NT2/D1 (cell line): Measurements from ENCODE around the gene XKR7.

ENCODE experiments used
- DNase-seq: peaks from one replicate; pipeline ENCODE4 v3.0.0-alpha.2; 2011; ENCODE audit warnings: low read depth, low spot score
- H3K27me3 ChIP-seq: 2 replicates; pipeline ENCODE4 v1.6.0; 2011; ENCODE audit warnings: mild to moderate bottlenecking; ENCODE audit not compliant: insufficient read length, insufficient read depth
- H3K36me3 ChIP-seq: 2 replicates; pipeline ENCODE4 v1.6.1; 2011; ENCODE audit warnings: mild to moderate bottlenecking, low read length, mixed read lengths; ENCODE audit not compliant: insufficient read depth, insufficient read length
- H3K4me1 ChIP-seq: 2 replicates; pipeline ENCODE4 v1.5.1; 2011; ENCODE audit not compliant: insufficient read depth, insufficient read length
- H3K4me3 ChIP-seq: 2 replicates; pipeline ENCODE4 v1.5.1; 2011; ENCODE audit warnings: low read depth; ENCODE audit not compliant: insufficient read length
- H3K9ac ChIP-seq: 2 replicates; pipeline ENCODE4 v1.6.0; 2011; ENCODE audit warnings: low read depth; ENCODE audit not compliant: insufficient read length
- H3K9me3 ChIP-seq: 2 replicates; pipeline ENCODE4 v1.5.1; 2011; ENCODE audit warnings: mild to moderate bottlenecking, low read length; ENCODE audit not compliant: insufficient read depth
- SUZ12 ChIP-seq: IDR thresholded peaks from 2 replicates; pipeline ENCODE4 v1.6.1; 2011; ENCODE audit not compliant: insufficient read length, insufficient read depth; ENCODE audit errors: extremely low read depth
- YY1 ChIP-seq: IDR thresholded peaks from 2 replicates; pipeline ENCODE4 v1.6.1; 2011; ENCODE audit not compliant: insufficient read length, insufficient read depth
- ZNF274 ChIP-seq: IDR thresholded peaks from 2 replicates; pipeline ENCODE4 v1.6.1; 2011; ENCODE audit warnings: mild to moderate bottlenecking, low read depth, low read length

Gene XKR7

GRCh38 chr20:31953556-31954148, 14.3 kb upstream of the XKR7 start:
- Histone ChIP-seq H3K27me3 (no peaks in the 10 kb centered on the region), H3K36me3 (peaks cover 20% of the 10 kb centered on the region), H3K9ac (no peak overlapping the region), H3K9me3 (peaks cover 5% of the 10 kb centered on the region; the same call in 1 of the 2 replicates), H3K4me1 (no peaks in the 10 kb centered on the region), H3K4me3 (no peak overlapping the region)
- no peak for DNase-seq
- no peak for TF ChIP-seq YY1
- no peak for TF ChIP-seq ZNF274
- no peak for TF ChIP-seq SUZ12

- no peaks in the 10 kb centered on the region for H3K4me1 ChIP-seq
- no peak for TF ChIP-seq ZNF274
- no peak for TF ChIP-seq SUZ12
- TF ChIP-seq YY1: no peak
These were observed 13.5 kb upstream of the XKR7 start for GRCh38 chr20:31954500-31954899.

DNA sequence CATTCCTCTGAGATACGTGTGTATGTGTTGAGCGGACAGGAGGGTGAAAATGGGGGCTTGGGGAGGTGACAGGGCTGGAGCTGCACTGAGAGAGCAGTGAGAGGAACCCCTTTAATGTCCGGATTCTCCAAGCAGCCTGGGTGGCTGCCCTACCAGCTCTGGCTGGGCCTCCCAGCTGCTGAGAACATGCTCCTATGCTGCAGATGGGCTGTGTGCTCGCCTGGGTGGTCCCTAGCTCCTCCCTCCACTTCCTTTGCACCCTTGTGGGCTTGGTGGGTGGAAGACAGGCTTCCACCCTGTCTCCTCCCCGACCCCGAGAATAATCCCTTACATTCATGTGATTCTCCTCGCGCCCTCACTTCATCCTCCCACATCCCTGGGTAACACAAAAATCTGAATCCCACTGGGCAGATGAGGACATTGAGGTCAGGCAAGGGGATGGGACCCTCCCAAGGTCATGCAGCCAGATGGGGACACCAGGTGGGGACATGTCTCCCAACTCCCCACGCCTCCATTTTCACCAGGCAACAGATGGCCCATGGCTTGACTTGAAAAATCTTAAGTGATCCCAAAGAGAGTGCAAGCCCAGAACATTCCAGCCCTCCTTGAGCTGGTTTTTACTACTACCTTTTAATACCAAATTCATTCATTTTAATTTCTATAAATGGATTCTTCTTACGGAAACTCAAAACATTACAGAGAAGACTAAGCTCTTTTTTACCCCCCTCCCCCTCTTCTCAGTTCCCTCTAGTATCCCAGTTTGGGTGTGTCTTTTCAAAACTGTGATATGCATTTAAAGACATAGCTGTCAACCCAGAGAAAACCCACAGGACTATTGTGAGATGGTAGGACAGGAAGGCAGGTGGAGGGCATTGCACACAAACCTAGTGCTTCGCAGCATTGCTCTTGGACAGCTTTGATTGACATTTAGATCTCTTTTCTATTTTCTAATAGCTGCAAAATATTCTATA, 11.1 kb upstream of the XKR7 start:
- Histone ChIP-seq H3K27me3 (no peaks in the 10 kb centered on the region), H3K36me3 (no peaks in the 10 kb centered on the region), H3K4me1 (no peaks in the 10 kb centered on the region), H3K4me3 (no peak overlapping the region), H3K9ac (no peak overlapping the region), H3K9me3 (no peaks in the 10 kb centered on the region; the same call in 1 of the 2 replicates)
- no peak for DNase-seq
- TF ChIP-seq YY1 (no peak), ZNF274 (no peak), SUZ12 (no peak)

More at GRCh38 chr20:31954500-31954899, 13.5 kb upstream of the XKR7 start:
- H3K36me3 ChIP-seq: peaks cover 14% of the 10 kb centered on the region
- H3K9ac ChIP-seq: no peak overlapping the region
- no peaks in the 10 kb centered on the region for H3K27me3 ChIP-seq
- DNase-seq: no peak
- H3K9me3 ChIP-seq: no peaks in the 10 kb centered on the region; the same call in 1 of the 2 replicates
- H3K4me3 ChIP-seq: no peak overlapping the region

DNA sequence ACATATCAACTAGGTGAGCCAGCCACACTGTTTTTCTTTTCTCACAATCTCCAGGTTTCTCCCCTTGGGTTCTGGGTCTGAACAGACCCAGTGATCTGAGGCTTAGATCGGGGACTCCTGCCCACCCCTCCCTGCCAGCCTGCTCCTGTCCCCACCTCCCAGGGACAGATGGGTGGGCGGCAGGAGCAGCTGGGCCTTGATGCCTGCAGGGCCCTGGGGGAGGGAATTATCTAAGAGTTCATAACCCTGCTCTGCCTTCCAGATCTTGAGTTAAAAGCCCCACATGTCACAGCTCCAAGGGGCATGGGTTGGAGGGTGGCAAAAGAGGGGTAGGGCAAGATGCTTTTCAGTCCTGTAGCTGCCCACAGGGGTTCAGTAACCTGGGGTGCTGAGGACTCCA, 5.2 kb upstream of the XKR7 start:
- no peak overlapping the region for H3K4me3 ChIP-seq
- DNase-seq: no peak
- H3K36me3 ChIP-seq: no peaks in the 10 kb centered on the region
- no peak overlapping the region for H3K9ac ChIP-seq
- H3K9me3 ChIP-seq: no peaks in the 10 kb centered on the region
- peaks cover 2% of the 10 kb centered on the region for H3K4me1 ChIP-seq
- no peak for TF ChIP-seq YY1
- no peak for TF ChIP-seq SUZ12
- TF ChIP-seq ZNF274: no peak
- H3K27me3 ChIP-seq: peaks cover 24% of the 10 kb centered on the region

- no peaks in the 10 kb centered on the region for H3K36me3 ChIP-seq
- no peak overlapping the region for H3K4me3 ChIP-seq
- H3K4me1 ChIP-seq: peaks cover 2% of the 10 kb centered on the region
- DNase-seq: no peak
- no peak overlapping the region for H3K9ac ChIP-seq
- TF ChIP-seq ZNF274 (no peak), YY1 (no peak), SUZ12 (no peak)
- peaks cover 31% of the 10 kb centered on the region for H3K27me3 ChIP-seq
- no peaks in the 10 kb centered on the region for H3K9me3 ChIP-seq
These were observed 4.1 kb upstream of the XKR7 start for GRCh38 chr20:31963889-31964288.

- H3K4me3 ChIP-seq: no peak overlapping the region
- no peaks in the 10 kb centered on the region for H3K36me3 ChIP-seq
- DNase-seq: no peak
- H3K9me3 ChIP-seq: no peaks in the 10 kb centered on the region
- H3K9ac ChIP-seq: no peak overlapping the region
- TF ChIP-seq SUZ12 (no peak), YY1 (no peak), ZNF274 (no peak)
- H3K27me3 ChIP-seq: peaks cover 55% of the 10 kb centered on the region
- peaks cover 2% of the 10 kb centered on the region for H3K4me1 ChIP-seq
These were observed 828 bp upstream of the XKR7 start for GRCh38 chr20:31966991-31967655.

DNA sequence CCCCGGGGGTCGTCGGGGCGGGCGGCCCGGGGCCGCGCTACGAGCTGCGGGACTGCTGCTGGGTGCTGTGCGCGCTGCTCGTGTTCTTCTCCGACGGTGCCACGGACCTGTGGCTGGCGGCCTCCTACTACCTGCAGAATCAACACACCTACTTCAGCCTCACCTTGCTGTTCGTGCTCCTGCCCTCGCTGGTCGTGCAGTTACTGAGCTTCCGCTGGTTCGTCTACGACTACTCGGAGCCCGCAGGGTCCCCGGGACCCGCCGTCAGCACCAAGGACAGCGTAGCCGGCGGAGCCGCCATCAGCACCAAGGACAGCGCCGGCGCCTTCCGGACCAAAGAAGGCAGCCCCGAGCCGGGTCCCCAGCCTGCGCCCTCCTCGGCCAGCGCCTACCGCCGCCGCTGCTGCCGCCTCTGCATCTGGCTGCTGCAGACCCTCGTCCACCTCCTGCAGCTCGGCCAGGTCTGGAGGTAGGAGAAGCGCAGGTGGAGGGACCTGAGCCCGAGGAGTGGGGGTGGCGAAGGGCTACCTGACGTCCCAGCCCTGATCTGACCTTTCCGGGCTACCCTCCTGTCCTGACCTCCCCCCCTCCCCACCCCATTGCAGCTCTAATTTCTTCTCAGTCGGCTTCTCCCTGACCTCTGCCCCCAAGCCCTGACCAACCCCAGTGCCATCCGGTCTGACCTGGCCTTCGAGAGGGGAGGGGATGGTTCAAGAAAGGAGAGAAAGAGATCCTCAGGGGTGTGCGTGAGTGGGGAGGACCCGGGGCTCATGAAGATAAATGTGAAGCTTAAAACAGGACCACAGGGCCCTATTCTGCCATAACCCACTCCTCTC, 558 bp downstream of the XKR7 start:
- H3K27me3 ChIP-seq: peaks cover 55% of the 10 kb centered on the region
- peak overlapping the region; percentile 37 for H3K4me3 ChIP-seq
- peak; percentile 74 for DNase-seq

More for the DNA sequence above, 558 bp downstream of the XKR7 start:
- Histone ChIP-seq H3K9ac (no peak overlapping the region), H3K4me1 (no peaks in the 10 kb centered on the region), H3K36me3 (no peaks in the 10 kb centered on the region), H3K9me3 (no peaks in the 10 kb centered on the region)
- TF ChIP-seq ZNF274: no peak
- no peak for TF ChIP-seq YY1
- no peak for TF ChIP-seq SUZ12
